Stimulated activated CD4-positive, alpha-beta T cell treated with anti-CD3 and anti-CD28 coated beads, Interleukin-15, amount 100 ng/mL, for 24 hours (primary cell): Measurements from ENCODE around the gene EIF3K.

ENCODE experiments used
- DNase-seq: peaks from one replicate; pipeline ENCODE4 v3.0.0-alpha.2; 2020

The EIF3K gene

DNA sequence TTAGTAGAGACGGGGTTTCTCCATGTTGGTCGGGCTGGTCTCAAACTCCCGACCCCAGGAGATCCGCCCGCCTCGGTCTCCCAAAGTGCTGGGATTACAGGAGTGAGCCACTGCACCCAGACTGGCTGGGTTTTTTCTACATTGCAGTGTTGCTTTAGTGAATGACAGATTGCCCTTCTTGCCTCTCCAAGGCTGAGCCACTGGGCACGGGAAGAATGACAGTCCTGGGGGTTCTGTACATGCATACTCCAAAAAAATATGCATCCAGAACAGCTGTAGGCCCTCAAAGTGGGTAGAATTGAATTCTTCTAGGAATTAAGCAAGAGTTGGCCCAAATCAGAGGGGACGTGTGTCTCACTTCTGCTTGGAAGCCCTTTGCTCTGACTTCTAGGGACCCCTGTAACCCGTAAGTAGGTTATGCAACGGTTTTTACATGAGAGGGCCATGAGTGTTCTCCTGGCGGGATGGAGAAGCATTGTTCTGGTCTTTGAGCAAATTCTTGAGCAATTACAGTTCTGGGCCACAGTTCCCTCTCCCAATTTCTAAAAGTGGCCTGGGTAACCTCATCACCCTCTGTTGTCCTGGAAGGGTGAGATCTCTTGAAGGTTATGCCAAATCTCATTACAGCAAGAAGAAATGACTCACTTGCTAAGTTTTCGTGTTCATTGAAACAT, 32.1 kb downstream of the EIF3K start:
- no peak for DNase-seq

DNA sequence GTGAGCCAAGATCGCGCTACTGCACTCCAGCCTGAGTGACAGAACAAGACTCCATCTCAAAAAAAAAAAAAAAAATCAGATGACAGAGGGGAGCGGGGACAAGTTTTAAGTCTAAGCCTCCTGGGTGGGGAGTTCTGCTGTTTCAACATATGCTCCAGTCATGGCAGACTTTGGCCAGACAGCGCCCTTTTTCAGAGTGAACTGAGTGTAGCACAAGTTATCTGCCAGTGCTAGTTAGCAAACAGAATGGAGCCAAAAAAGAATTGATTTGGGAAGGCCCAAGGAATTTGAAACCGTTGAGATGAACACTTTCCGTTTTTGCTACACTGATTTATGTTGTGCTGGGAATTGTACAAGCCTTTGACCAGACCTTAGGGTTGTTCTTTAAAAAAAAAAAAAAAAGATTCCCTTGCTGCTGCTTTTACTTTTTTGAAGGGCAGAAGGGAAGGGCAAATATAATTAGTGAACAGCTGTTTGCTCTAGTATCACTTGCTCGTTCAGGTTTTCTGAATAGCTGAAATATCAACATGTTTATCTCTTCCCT, 34.1 kb downstream of the EIF3K start:
- no peak for DNase-seq

DNA sequence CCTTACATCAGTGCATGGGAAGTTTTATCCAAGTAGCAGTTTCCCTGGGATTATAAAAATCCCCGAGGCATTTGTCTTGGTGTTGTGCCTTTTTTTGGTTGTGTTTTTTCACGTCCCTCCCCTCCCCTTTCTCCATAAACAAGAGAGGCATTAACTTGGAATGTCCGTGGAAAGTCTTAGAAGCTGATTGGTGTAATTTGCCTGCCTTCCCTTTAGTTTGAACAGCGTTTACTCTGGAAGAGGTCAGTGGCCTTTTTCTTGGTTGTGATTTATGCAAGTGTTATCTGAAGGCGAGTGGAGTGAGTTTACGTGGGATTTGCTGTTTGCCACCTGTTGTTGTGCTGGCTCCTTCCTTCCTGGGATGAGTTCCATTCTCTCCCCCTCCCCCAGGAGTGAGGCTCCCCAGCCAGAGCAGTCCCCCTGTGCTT, 35.7 kb downstream of the EIF3K start:
- DNase-seq = no peak

DNA sequence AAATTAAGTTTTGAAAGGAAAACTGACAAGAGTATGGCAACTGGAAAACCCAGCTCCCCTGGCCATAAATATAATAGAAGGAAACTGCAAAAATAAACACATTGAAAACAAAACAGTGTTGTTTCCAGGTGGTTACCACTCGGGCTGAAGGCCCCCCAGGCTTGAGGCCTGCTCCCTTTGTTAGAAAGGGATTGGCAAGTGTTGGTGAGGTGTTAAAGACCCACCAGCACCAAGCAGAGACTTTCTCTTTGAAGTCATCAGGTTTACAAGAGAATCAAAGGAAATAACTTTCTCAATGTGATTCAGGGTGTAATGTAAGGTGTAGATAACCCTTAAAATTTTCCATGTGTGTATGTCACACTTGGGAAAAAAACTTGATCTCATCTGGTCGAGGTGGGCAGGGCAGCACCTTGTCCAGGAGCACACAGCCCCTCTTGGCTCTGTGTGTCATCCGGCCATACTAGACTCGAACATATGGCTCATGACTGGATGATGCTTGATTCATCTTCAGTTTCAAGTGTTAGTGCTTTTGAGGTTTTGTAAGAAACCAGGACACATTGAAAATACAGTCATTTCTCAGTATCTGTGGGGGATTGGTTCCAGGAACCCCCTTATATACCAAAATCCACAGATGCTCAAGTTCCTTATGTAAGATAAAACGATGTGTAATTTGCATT, 36.3 kb downstream of the EIF3K start:
- DNase-seq = peak; percentile 70

DNA sequence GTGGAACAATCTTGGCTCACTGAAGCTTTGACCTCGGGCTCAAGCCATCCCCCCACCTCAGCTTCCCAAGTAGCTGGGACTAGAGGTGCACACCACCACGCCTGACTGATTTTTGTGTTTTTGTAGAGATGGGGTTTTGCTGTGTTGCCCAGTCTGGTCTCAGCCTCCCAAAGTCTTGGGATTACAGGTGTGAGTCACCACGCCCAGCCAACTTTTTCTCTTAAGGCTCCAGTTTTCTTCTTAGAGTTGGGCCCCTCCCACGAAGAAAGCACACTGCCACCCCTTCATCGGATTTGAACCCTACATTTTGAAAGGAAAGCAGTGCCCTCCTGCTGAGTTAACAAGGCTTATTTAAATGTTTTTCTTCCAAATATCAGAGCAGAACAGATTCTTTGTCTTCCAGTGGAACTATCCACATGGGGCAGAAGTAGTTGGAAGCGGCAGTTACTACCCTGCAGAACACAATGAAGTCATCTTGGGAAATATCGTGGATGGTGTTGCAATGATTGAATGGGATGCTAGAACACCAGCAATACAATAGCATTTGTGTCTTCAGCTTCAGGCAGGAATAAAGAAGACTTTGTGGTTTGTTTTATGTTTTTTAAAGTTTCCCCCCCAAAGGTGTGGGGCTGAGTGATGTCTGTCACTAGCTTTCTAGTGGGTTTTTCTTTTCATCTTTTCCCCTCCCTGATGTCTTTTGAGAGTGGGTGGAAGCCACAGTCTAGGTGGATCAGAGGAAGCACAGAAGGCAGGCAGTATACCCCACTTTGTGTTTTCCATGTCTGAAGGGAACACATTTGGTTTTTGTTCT, 37.4 kb downstream of the EIF3K start:
- peak; percentile 51 for DNase-seq

DNA sequence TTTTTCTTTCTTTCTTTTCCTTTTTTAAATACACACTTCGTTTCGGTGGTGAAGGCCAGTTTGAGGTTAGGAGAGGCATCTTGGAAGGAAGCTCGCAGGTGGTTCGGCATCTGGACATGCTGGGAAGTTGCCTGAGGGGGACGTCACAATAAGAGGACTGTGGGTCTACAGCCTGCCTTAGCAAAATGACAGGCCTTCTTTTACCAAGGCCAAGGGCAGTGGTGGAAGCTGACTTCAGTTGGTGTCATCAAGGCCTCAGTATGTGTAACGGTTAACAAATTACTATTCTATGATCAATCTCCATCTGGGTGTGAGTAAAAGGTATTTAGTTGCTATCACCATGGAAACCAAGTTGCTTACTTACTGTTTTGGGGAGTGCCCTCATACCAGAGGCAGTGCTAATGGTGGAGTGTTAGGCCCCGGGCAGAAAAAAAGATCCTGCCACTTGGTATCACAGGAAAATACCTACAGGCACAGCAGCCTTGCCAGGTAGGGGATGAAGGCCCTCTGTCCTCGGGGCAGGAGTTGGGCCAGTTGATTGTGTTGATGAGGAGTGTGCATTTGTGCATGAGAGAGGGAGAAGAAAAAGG, 38.7 kb downstream of the EIF3K start:
- DNase-seq = no peak

DNA sequence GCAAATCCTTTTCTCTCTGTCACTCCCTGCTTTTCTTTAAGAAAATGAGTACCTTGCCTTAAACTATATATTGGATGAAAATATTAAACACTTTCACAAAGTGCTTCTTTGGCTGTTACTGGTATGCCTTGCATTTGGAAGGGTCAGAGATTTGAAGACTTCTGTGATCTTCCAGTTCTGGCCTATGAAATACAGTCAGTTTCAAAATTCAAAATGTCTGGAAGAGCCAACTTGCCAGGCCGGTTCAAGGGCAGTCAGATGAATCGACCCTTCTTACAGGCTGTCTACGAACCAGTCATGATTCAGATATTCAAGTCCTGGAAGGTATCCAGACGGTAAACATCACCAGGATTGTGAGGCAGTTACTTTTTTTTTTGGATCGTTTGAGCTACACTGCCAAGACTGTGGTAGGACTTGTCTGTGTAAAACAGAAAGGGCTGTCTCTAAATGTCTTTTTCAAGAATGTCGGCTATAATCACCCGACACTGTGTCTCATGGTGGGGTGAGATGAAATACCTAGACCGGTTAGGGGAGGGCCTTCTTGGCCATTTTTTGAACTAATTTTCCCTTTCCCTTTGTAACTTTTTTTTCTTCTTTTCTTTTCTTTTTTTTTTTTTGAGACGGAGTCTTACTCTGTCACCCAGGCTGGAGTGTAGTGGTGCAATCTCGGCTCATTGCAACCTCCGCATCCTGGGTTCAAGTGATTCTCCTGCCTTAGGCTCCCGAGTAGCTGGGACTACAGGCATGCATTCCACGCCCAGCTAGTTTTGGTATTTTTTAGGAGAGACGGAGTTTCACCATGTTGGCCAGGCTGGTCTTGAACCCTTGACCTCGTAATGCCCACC, 39.7 kb downstream of the EIF3K start:
- DNase-seq = no peak

DNA sequence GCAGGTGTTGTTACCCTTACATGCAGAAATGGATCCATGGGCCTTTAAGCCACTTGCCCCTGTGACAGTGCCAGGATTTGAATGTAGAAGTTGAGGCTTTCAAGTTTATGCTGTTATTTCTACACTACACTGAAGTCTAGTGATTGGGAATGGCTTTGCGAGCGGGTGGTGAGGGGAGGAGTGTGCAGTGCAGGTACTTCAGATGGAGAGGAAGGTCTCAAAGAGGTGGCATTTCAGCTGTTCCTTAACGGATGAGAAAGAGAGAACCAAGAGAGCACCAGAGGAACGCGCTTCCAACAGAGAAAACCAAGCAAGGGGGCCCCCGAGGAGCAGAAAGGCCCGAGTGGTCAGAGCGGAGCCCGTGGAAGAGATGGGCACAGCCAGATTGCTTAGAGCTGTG, 41.7 kb downstream of the EIF3K start:
- no peak for DNase-seq

DNA sequence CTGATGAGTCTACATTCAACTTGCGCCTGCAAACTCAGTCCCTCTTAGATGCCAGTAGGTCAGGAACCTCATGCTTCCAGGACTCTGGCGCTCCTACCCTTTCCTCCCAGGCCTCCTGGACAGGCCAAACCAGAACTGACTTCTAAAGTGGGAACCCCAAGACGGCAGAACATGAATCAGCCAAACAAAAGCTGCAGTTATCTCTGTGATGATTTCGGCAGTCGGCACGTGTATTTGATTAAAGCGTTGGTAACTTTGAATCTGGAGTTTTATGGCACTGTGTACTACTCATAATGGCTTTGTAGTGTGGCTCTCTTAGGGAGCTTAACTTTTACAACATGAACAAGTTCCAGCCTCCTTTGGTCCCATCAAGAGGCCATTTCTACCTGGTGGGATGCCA, 42.1 kb downstream of the EIF3K start:
- no peak for DNase-seq

DNA sequence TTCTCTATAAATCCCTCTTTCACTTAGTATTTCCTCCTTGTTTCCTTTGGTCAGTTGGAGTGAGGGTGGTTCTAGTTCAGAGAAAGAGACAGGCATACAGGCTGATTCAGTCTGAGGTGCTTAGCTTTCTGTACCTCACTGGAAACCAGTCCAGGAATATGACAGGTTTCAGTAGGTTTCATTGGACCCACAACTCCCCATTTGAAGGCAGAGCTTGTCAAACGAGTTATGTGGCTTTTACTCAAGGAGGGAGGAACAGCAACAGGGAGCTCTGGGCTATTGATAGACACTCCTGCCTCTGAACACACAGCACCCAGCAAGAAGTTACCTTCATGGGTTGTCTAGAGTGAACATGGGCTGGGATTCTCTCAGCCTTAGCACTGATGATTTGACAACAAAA, 43.0 kb downstream of the EIF3K start:
- no peak for DNase-seq

DNA sequence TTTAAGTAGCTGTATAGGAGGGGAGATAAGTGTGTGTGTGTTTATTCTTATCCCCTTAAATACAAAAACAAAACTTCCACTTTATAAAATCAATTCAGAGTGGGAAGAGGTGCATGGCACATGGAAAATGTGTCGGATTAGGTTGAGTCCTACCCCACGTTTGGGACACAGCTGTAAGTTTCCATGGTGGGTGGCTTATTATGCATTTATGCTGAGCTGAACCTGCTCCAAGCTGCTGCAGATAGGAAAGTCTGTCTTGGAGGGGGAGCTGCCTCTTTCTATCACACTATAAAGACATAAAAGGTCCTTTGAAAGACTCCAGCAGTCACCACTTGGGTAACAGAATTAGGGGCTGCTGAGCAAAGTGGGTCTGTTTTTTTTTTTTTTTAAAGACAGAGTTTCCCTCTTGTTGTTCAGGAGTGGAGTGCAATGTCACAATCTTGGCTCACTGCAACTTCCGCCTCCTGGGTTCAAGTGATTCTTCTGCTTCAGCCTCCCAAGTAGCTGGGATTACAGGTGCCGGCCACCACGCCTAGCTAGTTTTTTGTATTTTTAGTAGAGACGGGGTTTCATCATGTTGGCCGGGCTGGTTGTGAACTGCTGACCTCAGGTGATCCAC, 43.7 kb downstream of the EIF3K start:
- no peak for DNase-seq

DNA sequence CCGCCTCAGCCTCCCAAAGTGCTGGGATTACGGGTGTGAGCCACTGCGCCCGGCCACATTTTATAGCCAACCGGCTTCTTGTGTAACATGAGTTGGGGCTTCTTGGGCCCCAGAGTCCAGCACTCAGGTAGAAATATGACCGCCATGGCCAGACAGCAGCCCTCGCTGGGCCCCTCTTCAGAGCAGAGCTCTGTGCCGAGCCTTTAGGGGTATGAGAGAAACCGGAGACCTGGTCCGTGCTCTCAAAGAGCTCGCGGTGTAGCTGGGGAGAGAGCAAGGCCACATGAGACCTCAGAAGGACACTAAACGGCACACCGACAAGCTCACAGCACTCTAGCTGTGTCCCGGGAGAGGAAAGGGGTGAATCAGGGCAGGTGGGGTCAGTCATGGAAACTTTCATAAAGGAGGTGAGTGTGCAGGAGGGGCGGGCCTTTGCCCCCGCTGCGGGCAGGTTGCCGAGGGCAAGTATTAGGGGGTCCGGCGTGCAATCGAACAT, 44.2 kb downstream of the EIF3K start:
- DNase-seq = no peak

DNA sequence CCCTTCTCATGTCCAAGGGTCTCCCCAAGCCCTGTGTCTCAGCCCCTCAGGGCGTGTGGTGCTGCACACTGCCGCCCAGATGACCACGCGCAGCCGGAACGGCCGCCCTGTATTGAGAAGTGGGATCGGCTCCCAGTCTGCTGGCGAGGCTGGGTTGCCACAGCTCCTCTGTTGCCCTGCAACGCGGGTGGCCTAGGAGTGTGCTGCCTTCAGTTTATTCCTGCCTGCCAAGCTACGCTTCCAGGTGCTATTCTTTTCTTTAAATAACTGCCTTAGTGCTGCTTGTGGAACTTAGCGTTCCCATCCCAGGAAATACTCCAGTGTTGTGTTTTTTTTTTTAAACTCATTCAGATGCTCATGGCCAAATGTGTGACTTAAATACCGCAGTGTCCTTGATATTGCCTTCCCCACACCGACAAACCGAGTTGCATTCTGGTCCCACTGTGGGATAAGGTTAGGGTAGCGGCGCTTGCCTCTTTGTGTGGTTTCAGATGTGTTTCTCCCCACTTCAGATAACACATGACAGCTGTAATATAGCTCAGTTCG, 45.0 kb downstream of the EIF3K start:
- no peak for DNase-seq

DNA sequence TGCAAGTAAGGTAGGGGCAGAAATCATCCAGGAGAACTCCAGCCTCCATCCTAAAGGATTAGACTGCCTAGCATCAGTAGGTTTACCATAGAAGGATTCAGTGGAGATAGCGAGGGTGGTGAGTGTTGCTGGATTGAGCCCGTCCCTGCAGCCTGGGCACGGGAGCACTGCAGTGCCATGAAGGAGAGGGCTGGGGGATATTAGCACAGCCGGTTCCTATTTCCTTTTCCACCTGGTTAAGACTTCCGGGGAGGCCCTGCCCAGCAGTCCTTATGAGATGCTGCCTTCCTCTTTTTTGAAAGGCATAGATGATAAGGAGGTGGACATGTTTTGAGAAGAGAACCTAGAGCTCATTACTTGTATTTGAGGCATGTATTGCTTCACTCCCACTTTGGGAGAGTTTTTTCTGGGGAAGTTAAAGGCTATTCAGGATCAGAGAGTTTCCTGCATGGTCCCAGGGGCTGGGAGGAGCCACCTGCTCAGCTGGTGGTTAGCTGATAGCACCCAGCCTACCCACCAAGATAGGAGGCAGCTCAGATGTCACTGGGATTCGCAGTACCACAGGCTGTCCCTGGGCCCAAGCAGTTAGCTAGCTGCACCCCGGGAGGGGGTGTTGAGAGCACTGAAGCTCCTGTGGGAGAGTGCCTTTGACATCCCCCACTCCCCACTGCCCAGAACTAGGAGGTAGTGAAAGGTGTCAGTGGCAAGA, 45.7 kb downstream of the EIF3K start:
- DNase-seq = no peak

DNA sequence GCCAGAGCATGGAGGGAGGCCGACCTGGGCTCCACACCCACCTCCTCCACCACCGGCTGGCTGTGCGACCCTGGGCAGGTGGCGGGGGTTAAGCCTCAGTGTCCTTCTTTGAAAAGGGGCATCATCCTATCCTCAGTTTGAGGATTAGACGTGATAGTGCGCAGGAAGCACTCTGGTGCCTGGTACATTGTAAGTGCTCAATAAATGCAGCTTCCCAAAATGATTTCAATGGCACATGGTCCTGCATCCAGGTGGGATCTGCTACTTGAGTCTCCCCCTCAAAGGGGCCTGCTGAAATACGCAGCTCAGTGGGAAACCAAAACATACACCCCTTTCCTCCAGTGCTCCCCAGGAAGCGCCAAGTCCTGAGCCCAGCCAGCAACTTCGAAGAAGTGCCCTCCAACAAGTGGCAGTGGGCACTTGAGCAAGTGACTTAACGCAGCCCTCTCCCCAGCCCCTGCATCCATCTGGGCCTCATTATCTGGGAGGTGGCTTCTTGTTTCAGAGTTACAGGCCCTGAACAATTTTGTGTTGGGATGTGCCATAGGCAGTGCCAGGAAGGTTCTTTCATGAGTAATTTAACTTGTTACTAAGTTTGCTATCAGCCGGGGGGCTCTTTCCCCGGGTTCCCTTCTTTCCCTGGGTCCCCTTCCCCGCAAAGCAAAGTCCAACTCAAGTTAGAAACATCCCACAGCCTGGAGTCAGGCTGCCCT, 46.4 kb downstream of the EIF3K start:
- no peak for DNase-seq

DNA sequence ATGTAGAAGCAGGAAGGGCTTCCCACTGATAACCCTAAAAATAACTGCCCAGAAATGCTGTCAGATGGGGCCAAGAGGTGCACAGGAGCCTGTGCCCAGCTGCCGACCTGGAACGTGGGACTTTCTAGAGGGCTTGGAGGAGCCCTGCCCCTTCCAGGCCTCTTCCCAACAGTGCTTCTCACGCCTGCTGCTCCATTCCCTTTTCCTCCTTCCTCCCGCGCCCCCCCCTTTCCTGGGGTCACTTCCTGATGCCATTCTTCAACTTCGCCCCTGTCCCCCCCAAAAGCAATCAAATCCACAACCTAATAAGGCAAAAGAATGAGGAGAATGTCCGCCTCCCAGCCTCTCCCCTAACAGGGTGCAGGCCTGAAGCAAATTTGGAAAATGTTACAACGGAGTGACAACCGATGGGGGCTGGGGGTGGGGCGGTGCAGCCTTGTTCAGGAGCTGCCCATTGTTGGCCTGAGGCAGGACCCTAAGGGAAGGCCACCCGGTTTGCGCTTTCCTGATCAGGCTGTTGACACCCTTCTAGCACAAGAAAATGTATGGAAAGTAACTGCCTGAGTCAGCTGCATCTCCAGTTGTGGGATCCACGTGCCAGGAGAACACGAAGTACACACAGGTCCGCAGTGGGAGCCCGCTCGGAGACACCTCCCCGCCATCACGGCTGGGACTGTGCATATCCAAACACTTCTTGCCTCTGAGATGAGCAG, 47.1 kb downstream of the EIF3K start:
- no peak for DNase-seq

DNA sequence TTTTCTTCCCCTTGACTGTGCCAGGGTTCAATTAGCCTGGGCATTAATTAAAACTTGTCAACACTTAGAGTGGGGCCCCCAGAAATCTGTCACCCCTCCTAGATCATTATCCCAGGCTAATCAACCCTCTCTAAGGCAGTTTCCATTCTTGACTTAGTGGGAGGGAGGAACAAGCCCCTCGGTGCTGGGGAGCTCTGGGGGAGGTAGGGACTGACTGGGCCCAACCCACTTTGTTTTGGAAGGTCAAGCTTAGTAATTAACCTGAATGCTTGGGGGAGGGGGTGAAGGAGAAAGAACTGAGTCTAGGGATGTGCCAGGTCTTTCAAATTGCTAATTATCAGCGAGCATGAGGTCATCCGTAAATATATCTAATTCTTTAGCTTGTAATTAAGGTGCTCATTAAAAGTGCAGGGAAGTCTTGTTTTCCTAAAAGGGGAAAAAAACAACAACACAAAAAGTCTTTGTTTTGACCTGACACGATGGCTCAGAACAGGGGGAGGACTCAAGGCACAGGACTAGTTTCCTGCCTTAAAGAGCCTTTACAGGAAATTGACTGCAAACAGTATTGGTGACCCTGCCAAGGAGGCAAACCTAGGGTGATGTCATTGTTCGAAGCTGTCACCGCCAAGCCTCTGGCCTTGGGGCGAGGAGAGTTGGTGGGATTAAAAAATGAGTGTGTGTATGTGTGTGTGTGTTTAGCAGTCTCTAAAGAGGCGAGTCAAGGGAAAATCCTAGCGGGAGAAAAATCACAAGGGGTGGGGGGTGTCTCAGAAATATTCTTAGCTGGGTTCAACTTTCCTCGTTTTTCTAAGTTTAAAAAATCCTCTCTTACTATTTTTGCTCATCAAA, 47.9 kb downstream of the EIF3K start:
- DNase-seq = no peak

DNA sequence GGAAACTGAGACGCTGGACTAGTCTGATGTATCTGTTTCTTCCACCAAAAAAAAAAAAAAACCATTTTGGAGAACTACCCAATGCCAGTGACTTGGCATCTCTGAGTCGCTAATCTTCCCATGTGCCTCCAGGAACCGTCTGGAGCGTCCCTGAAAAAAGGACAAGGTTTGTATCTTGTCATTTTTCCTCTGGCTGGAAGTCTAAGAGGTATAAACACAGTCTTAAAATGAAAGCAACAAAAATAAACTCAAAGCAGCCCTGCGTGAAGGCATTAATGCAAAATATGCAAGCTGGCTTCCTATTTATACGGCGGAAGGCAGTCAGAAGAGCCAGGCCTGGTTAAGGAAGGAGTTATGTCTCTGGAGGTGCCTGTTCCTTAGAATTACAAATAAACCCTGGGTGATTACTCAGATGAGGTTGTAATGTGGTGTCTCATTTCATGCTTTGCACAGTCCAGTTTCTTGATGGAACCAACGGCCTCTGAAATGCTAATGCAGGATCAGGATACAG, 48.7 kb downstream of the EIF3K start:
- no peak for DNase-seq
